Motor neuron (in vitro differentiated cells): ENCODE data around the gene TMED6. TPM values are rescaled to one million over a fixed set of nuclear protein-coding genes. Genes with fewer than 3 reads are reported as not detected.
"Not testable (repeated sequence)": the region's sequence is repeated elsewhere in the genome, so short reads cannot be mapped to it uniquely, and the experiment has no call there.

Experiments used
- ATAC-seq, 8 experiments: fragments of 200-7000 bp; cut with Tn5 transposase; replicated peaks in 6 of 8; 2 replicates each; pipeline ENCODE4 v1.8.0; 2021; ENCODE audit warnings: mild to moderate bottlenecking in 8 of 8, moderate library complexity in 8 of 8
- H3K27ac ChIP-seq, 2 donors: fragments of 250-450 bp; sonication (Bioruptor Pico); 2 replicates each; pipeline ENCODE4 v1.9.0; 2021; ENCODE audit warnings: antibody characterized with exemption in 2 of 2, mild to moderate bottlenecking in 2 of 2, moderate library complexity in 1 of 2
- H3K4me1 ChIP-seq, 2 donors: fragments of 250-450 bp; sonication (Bioruptor Pico); replicated peaks in 1 of 2; 2 replicates each; pipeline ENCODE4 v1.6.1; 2021; ENCODE audit warnings: antibody characterized with exemption in 2 of 2, mild to moderate bottlenecking in 2 of 2, moderate library complexity in 1 of 2
- H3K4me3 ChIP-seq, 5 donors: fragments of 250-450 bp; sonication (Bioruptor Pico); 2 replicates each; pipeline ENCODE4 v1.9.0; 2021; ENCODE audit warnings: antibody characterized with exemption in 5 of 5, mild to moderate bottlenecking in 5 of 5, moderate library complexity in 4 of 5
- WGBS, 10 experiments: fragments of 450-650 bp; shearing (Covaris generic); methylation state at CpG; one replicate each; pipeline ENCODE4 v1.0.0; 2022; 5-methylcytosine and 5-hydroxymethylcytosine counted together
- in situ Hi-C, 9 experiments: fragments of 400-800 bp; cut with MboI; loops; one replicate each; pipeline ENCODE4 v1.15.0; 2021; ENCODE audit warnings: low sequenced_read_pairs in 9 of 9, low pct_unique_long_range_greater_than_20kb in 2 of 9; ENCODE audit not compliant: unreplicated experiment in 9 of 9
- total RNA-seq, 8 experiments: library from RNA; unstranded; fragments of 300-600 nt; gene quantifications; 2 replicates each; pipeline versions ENCODE4 v1.2.3 to v1.2.4, GENCODE V29; 2022

TMED6 gene
- total RNA-seq, 8 experiments from 2014 or later, result 0.33 to 3.8 (median 0.79) TPM

DNA sequence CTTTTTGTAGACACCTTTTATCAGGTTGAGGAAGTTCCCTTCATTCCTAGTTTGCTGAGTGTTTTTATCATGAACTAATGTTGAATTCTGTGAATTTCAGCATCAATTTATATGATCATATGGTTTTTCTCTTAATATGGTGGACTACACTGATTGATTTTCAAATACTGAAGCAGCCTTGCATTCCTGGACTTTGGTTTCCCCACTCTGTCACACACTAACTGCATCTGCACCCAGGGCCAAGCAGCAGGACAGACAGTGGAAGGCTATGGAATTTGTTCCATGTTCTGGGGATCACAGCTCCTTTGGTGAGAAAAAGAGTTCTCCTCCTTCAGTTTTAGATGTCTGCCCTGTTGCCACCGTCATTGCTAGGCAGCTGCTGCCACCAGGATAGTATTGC, 26.4 kb upstream of the TMED6 start:
- Histone ChIP-seq H3K27ac (no peak overlapping the region), H3K4me3 (no peak overlapping the region), H3K4me1 (no peaks in the 10 kb centered on the region)
- ATAC-seq, result no peak
- 88 to 100% (median 100%) methylated on average over 1 of the region's 1 CpG; no CpG with 5 or more reads in 7 of the 10 experiments for WGBS, 10 experiments
- in situ Hi-C loops, result loop anchor here in 1 of 9 experiments (25.0 kb wide), 1 partner anchor 384 kb away; the partner anchor contains the start of genes NOB1 and WWP2

DNA sequence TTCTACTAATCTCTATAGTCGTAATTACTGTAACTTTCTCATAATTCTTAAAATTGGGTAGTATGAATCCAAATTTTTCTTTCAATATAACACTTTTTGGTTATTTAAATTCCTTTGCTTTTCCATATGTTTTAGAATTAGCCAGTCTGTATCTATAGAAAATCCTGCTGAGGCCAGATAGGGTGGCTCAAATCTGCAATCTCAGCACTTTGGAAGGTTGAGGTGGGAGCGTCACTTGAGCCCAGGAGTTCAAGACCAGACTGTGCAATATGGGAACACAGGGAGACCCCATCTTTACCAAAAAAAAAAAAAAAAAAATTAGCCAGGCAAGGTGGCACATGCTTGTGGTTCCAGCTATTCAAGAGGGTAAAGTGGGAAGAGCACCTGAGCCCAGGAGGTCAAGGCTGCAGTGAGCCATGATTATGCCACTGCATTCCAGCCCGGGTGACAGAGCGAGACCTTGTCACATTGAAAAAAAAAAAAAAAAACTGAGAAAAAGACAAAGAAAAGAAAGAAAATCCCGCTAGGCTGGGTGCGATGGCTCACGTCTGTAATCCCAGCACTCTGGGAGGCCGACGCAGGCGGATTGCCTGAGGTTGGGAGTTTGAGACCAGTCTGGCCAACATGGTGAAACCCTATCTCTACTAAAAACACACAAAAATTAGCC, 24.9 kb upstream of the TMED6 start:
- WGBS, 10 experiments, result 81 to 100% (median 94%) methylated on average over 2 to 9 of the region's 10 CpGs
- no peak overlapping the region for H3K27ac ChIP-seq
- no peak for ATAC-seq
- in situ Hi-C loops, result loop anchor here in 1 of 9 experiments (25.0 kb wide), 1 partner anchor 386 kb away; the partner anchor contains the start of genes NOB1 and WWP2
- no peak overlapping the region for H3K4me3 ChIP-seq
- no peaks in the 10 kb centered on the region for H3K4me1 ChIP-seq

- Histone ChIP-seq H3K4me1 (no peaks in the 10 kb centered on the region), H3K27ac (no peak overlapping the region), H3K4me3 (no peak overlapping the region)
- no peak for ATAC-seq
- in situ Hi-C loops, result no loop called here
- WGBS, 10 experiments, result 78 to 100% (median 88%) methylated on average over 1 of the region's 1 CpG; no CpG with 5 or more reads in 5 of the 10 experiments
Measured at GRCh38 chr16:69373019-69373418, 21.4 kb upstream of the TMED6 start.

DNA sequence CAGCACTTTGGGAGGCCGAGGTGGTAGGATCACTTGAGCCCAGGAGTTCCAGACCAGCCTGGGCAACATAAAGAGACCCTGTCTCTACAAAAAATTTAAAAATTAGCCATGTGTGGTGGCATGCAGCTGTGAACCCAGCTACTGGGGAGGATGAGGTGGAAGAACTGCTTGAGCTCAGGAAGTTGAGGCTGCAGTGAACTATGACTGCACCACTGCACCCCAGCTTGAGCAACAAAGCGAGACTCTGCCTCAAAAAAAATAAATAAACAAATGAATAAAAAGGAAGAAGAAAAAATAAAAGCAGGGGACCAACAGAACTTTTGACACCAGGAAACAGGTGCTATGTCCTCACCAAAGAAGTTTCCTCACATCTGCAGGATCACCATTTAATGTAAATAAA, 20.0 kb upstream of the TMED6 start:
- ATAC-seq, result no peak
- in situ Hi-C loops, result no loop called here
- Histone ChIP-seq H3K27ac (no peak overlapping the region), H3K4me3 (no peak overlapping the region), H3K4me1 (no peaks in the 10 kb centered on the region)
- 74 to 100% (median 100%) methylated on average over 1 to 2 of the region's 2 CpGs; no CpG with 5 or more reads in 1 of the 10 experiments for WGBS, 10 experiments

DNA sequence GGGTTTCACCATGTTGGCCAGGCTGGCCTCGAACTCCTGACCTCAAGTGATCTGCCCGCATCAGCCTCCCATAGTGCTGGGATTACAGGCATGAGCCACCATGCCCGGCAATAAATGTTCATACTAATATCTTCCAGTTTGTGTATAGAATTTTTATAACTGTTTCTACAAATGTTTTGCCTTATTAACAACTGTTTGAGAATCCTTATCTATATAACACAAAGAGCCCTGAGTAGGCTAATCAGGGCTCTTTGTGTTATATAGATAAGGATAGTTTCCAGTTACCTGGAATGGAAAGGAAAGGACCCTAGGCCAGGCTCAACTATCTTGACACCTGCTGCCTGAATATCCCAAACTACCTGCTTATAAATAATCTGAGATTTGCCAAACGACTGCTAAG, 17.3 kb upstream of the TMED6 start:
- H3K4me3 ChIP-seq, result no peak overlapping the region
- no peak overlapping the region for H3K27ac ChIP-seq
- in situ Hi-C loops, result no loop called here
- H3K4me1 ChIP-seq, result no peaks in the 10 kb centered on the region
- no peak for ATAC-seq
- WGBS, 10 experiments, result 89 to 100% (median 98%) methylated on average over 1 to 4 of the region's 4 CpGs; no CpG with 5 or more reads in 5 of the 10 experiments

GRCh38 chr16:69367980-69368379, 16.4 kb upstream of the TMED6 start:
- ATAC-seq, result no peak
- Histone ChIP-seq H3K4me1 (no peaks in the 10 kb centered on the region), H3K27ac (no peak overlapping the region), H3K4me3 (no peak overlapping the region)
- 74 to 100% (median 88%) methylated on average over 1 to 6 of the region's 7 CpGs; no CpG with 5 or more reads in 4 of the 10 experiments for WGBS, 10 experiments
- in situ Hi-C loops, result no loop called here

- no peak for ATAC-seq
- Histone ChIP-seq H3K4me3 (no peak overlapping the region), H3K4me1 (no peaks in the 10 kb centered on the region), H3K27ac (no peak overlapping the region)
- WGBS, 10 experiments, result 90 to 100% (median 94%) methylated on average over 2 to 6 of the region's 7 CpGs; no CpG with 5 or more reads in 5 of the 10 experiments
- in situ Hi-C loops, result no loop called here
Measured at GRCh38 chr16:69366431-69366830, 14.8 kb upstream of the TMED6 start.

- Histone ChIP-seq H3K4me3 (no peak overlapping the region), H3K4me1 (no peaks in the 10 kb centered on the region), H3K27ac (no peak overlapping the region)
- in situ Hi-C loops, result no loop called here
- ATAC-seq, result no peak
- 56 to 100% (median 93%) methylated on average over 1 to 2 of the region's 2 CpGs; no CpG with 5 or more reads in 3 of the 10 experiments for WGBS, 10 experiments
Measured at GRCh38 chr16:69365901-69366300, 14.3 kb upstream of the TMED6 start.

- no peak for ATAC-seq
- in situ Hi-C loops, result no loop called here
- Histone ChIP-seq H3K27ac (no peak overlapping the region), H3K4me1 (no peaks in the 10 kb centered on the region), H3K4me3 (no peak overlapping the region)
- WGBS, 10 experiments, result 83 to 100% (median 86%) methylated on average over 1 of the region's 2 CpGs; no CpG with 5 or more reads in 7 of the 10 experiments
Measured at GRCh38 chr16:69364088-69364487, 12.5 kb upstream of the TMED6 start.

- WGBS, 10 experiments, result 80 to 100% (median 100%) methylated on average over 1 to 4 of the region's 5 CpGs; no CpG with 5 or more reads in 2 of the 10 experiments
- Histone ChIP-seq H3K4me3 (no peak overlapping the region), H3K4me1 (no peaks in the 10 kb centered on the region), H3K27ac (no peak overlapping the region)
- in situ Hi-C loops, result no loop called here
- ATAC-seq, result no peak
Measured at GRCh38 chr16:69363281-69363717, 11.7 kb upstream of the TMED6 start.

- H3K4me1 ChIP-seq, in situ Hi-C loops, H3K27ac ChIP-seq, ATAC-seq, H3K4me3 ChIP-seq: not testable (repeated sequence)
- 95 to 100% (median 100%) methylated on average over 2 to 8 of the region's 9 CpGs for WGBS, 10 experiments
Measured at GRCh38 chr16:69360070-69360469, 8.5 kb upstream of the TMED6 start.

- ATAC-seq, result no peak
Measured at GRCh38 chr16:69350536-69351133, 951 bp downstream of the TMED6 start.

GRCh38 chr16:69349536-69349935, 2.0 kb downstream of the TMED6 start:
- no peak overlapping the region for H3K27ac ChIP-seq
- no peak for ATAC-seq
- 80 to 100% (median 92%) methylated on average over 1 to 8 of the region's 10 CpGs; no CpG with 5 or more reads in 5 of the 10 experiments for WGBS, 10 experiments
- H3K4me3 ChIP-seq, result no peak overlapping the region
- H3K4me1 ChIP-seq, result no peaks in the 10 kb centered on the region
- in situ Hi-C loops, result no loop called here

More at GRCh38 chr16:69350536-69351133, 951 bp downstream of the TMED6 start:
- Histone ChIP-seq H3K4me1 (no peaks in the 10 kb centered on the region), H3K27ac (no peak overlapping the region), H3K4me3 (no peak overlapping the region)
- 86 to 100% (median 96%) methylated on average over 2 to 5 of the region's 6 CpGs for WGBS, 10 experiments
- in situ Hi-C loops, result no loop called here
